AG04449 (cell line): ENCODE data around the gene RPS6KA4.

Experiments used
- CTCF ChIA-PET: fragments of 350-600 bp; formaldehyde crosslinking; extraction: SDS; loops from one replicate; lab custom pipeline; 2021; ENCODE audit warnings: antibody characterized with exemption; lab: Yijun Ruan, JAX
- POLR2A ChIA-PET: fragments of 400-600, 350-600 bp; formaldehyde crosslinking; extraction: SDS; loops from one replicate; lab custom pipeline; 2020; ENCODE audit warnings: antibody characterized with exemption, inconsistent platforms; lab: Yijun Ruan, JAX
- DNase-seq: peaks from one replicate; pipeline ENCODE4 v3.0.0-alpha.2; 2010; ENCODE audit warnings: low read depth, low spot score
- H3K4me3 ChIP-seq: 2 replicates; pipeline ENCODE4 v1.5.1; 2011; ENCODE audit warnings: low read depth, mild to moderate bottlenecking, control low read depth, low read length
- CTCF ChIP-seq: IDR thresholded peaks from one replicate; pipeline ENCODE4 v1.5.1; 2011; ENCODE audit warnings: mild to moderate bottlenecking, moderate library complexity, low read length, control low read depth, inconsistent platforms; ENCODE audit not compliant: insufficient read depth; ENCODE audit errors: missing control alignments

RPS6KA4 gene

GRCh38 chr11:64351136-64351631 is 7.8 kb upstream of the RPS6KA4 start:
- ChIA-PET POLR2A (no interaction called here), CTCF (interaction anchor here (1.3 to 21.8 kb wide), 4 partner anchors 12 to 100 kb away, joined by 3 to 414 read pairs (median 65); partner anchors contain the start of genes CCDC88B, ESRRA and PLCB3)
- TF ChIP-seq CTCF, result no peak
- H3K4me3 ChIP-seq, result no peak overlapping the region
- DNase-seq, result no peak

- CTCF ChIA-PET, result interaction anchor here (1.4 to 21.8 kb wide), 7 partner anchors 13 to 147 kb away, joined by 3 to 414 read pairs (median 47); partner anchors contain the start of genes CCDC88B, ESRRA, FERMT3 and PLCB3
- no peak for TF ChIP-seq CTCF
- no peak for DNase-seq
- H3K4me3 ChIP-seq, result no peak overlapping the region
- POLR2A ChIA-PET, result interaction anchor here (0.6 kb wide), 1 partner anchor 81 kb away, joined by 3 read pairs; no protein-coding TSS in a partner anchor
These were observed 6.6 kb upstream of the RPS6KA4 start for GRCh38 chr11:64352099-64352994.

- no peak for DNase-seq
These were observed 5.8 kb upstream of the RPS6KA4 start for GRCh38 chr11:64352995-64353714.

GRCh38 chr11:64353715-64354506 is 5.1 kb upstream of the RPS6KA4 start:
- CTCF ChIA-PET, result interaction anchor here (0.8 to 21.8 kb wide), 19 partner anchors 12 to 335 kb away, joined by 3 to 414 read pairs (median 10); partner anchors contain the start of genes BAD, CCDC88B, ESRRA and FERMT3
- POLR2A ChIA-PET, result interaction anchor here (1.0 to 1.5 kb wide), 4 partner anchors 36 to 168 kb away, joined by 3 to 7 read pairs (median 4); partner anchors contain the start of genes PRDX5, STIP1 and TRMT112
- H3K4me3 ChIP-seq, result no peak overlapping the region
- DNase-seq, result no peak
- no peak for TF ChIP-seq CTCF

More at GRCh38 chr11:64352995-64353714, 5.8 kb upstream of the RPS6KA4 start:
- CTCF ChIA-PET, result interaction anchor here (1.7 to 21.8 kb wide), 8 partner anchors 13 to 148 kb away, joined by 9 to 414 read pairs (median 46); partner anchors contain the start of genes CCDC88B, ESRRA, FERMT3 and PLCB3
- H3K4me3 ChIP-seq, result no peak overlapping the region
- POLR2A ChIA-PET, result interaction anchor here (1.0 to 1.1 kb wide), 2 partner anchors 35 to 82 kb away, joined by 3 to 5 read pairs; partner anchors contain the start of genes PRDX5 and TRMT112
- no peak for TF ChIP-seq CTCF
